GM21737 (cell line): Measurements from ENCODE around the gene PAPPA.

Experiments used
- ATAC-seq: cut with Tn5 transposase; IDR thresholded peaks from one replicate; pipeline ENCODE4 v1.9.1; 2021; ENCODE audit warnings: mild to moderate bottlenecking, moderate library complexity; ENCODE audit not compliant: unreplicated experiment

Gene PAPPA

GRCh38 chr9:116336133-116336862, 182.7 kb downstream of the PAPPA start:
- ATAC-seq, result no peak

- no peak for ATAC-seq
Measured at GRCh38 chr9:116337015-116337414, 183.4 kb downstream of the PAPPA start.

- no peak for ATAC-seq
Measured at GRCh38 chr9:116340270-116340669, 186.7 kb downstream of the PAPPA start.

GRCh38 chr9:116342061-116342460, 188.5 kb downstream of the PAPPA start:
- no peak for ATAC-seq

GRCh38 chr9:116342941-116343340, 189.3 kb downstream of the PAPPA start:
- ATAC-seq, result no peak

- no peak for ATAC-seq
Measured at GRCh38 chr9:116344416-116344815, 190.8 kb downstream of the PAPPA start.

GRCh38 chr9:116345393-116345792, 191.8 kb downstream of the PAPPA start:
- no peak for ATAC-seq

- no peak for ATAC-seq
Measured at GRCh38 chr9:116345817-116346216, 192.2 kb downstream of the PAPPA start.

- ATAC-seq, result no peak
Measured at GRCh38 chr9:116349684-116350083, 196.1 kb downstream of the PAPPA start.

GRCh38 chr9:116350213-116350612, 196.6 kb downstream of the PAPPA start:
- no peak for ATAC-seq

GRCh38 chr9:116352958-116353357, 199.4 kb downstream of the PAPPA start:
- no peak for ATAC-seq

GRCh38 chr9:116355153-116355921, 201.7 kb downstream of the PAPPA start:
- no peak for ATAC-seq

- no peak for ATAC-seq
Measured at GRCh38 chr9:116358251-116358650, 204.7 kb downstream of the PAPPA start.

- no peak for ATAC-seq
Measured at GRCh38 chr9:116360016-116360415, 206.4 kb downstream of the PAPPA start.

GRCh38 chr9:116360989-116361388, 207.4 kb downstream of the PAPPA start:
- ATAC-seq, result no peak

GRCh38 chr9:116361547-116361946, 208.0 kb downstream of the PAPPA start:
- ATAC-seq, result no peak

GRCh38 chr9:116362493-116362892, 208.9 kb downstream of the PAPPA start:
- no peak for ATAC-seq

GRCh38 chr9:116365056-116365471, 211.5 kb downstream of the PAPPA start:
- no peak for ATAC-seq

- ATAC-seq, result no peak
Measured at GRCh38 chr9:116366241-116366640, 212.7 kb downstream of the PAPPA start.

- no peak for ATAC-seq
Measured at GRCh38 chr9:116368680-116369079, 215.1 kb downstream of the PAPPA start.

GRCh38 chr9:116369706-116370105, 216.1 kb downstream of the PAPPA start:
- ATAC-seq, result no peak

- no peak for ATAC-seq
Measured at GRCh38 chr9:116370556-116370955, 217.0 kb downstream of the PAPPA start.
